ENCODE measurements around the gene DUS2.

The DUS2 gene

DNA sequence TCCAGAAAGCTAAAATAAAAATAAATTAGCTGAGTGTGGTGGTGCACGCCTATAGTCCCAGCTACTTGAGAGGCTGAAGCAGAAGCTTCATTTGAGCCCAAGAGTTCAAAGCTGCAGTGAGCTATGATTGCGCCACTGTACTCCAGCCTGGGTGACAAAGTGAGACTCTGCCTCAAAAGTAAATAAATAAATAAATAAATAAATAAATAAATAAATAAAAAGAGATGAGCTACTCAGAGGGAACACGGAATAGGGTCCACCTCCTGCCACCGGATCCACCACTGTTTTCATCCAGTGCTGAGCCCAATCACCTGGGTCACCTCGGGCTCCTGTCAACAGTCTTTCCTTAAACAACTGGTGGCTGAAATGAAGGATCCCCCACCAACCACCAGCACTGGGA is 36.1 kb upstream of the DUS2 start (continued):
- TF ChIP-seq ZNF37A (tag by site-specific recombination; IDR thresholded peaks at IDR 0.05) (no peak), ZNF843 (tag by site-specific recombination; IDR thresholded peaks at IDR 0.05) (no peak), ZNF146 (tag by site-specific recombination; IDR thresholded peaks at IDR 0.05) (no peak), ZNF404 (tag by site-specific recombination; IDR thresholded peaks at IDR 0.05) (0 out of 2 replicates have a peak, but pooled peaks have one; percentile 56), GLIS1 (tag by site-specific recombination; IDR thresholded peaks at IDR 0.05) (no peak), ZNF140 (tag by site-specific recombination; IDR thresholded peaks at IDR 0.05) (peak; percentile 80; the same call in 1 of the 2 replicates), ZNF600 (tag by site-specific recombination; IDR thresholded peaks at IDR 0.05) (no peak), ZNF701 (tag by site-specific recombination; IDR thresholded peaks at IDR 0.05) (no peak), ZBTB8A (tag by site-specific recombination; IDR thresholded peaks at IDR 0.05) (peak; percentile 59), GLIS2 (tag by site-specific recombination; IDR thresholded peaks at IDR 0.05) (no peak), ZNF677 (tag by site-specific recombination; IDR thresholded peaks at IDR 0.05) (no peak), ZNF549 (tag by site-specific recombination; IDR thresholded peaks at IDR 0.05) (no peak), ZNF24 (tag by site-specific recombination; IDR thresholded peaks at IDR 0.05) (no peak), ZNF426 (tag by site-specific recombination; IDR thresholded peaks at IDR 0.05) (peak; percentile 72), SP2 (tag by site-specific recombination; IDR thresholded peaks at IDR 0.05) (no peak)
- TF ChIP-seq, protein P1, sequence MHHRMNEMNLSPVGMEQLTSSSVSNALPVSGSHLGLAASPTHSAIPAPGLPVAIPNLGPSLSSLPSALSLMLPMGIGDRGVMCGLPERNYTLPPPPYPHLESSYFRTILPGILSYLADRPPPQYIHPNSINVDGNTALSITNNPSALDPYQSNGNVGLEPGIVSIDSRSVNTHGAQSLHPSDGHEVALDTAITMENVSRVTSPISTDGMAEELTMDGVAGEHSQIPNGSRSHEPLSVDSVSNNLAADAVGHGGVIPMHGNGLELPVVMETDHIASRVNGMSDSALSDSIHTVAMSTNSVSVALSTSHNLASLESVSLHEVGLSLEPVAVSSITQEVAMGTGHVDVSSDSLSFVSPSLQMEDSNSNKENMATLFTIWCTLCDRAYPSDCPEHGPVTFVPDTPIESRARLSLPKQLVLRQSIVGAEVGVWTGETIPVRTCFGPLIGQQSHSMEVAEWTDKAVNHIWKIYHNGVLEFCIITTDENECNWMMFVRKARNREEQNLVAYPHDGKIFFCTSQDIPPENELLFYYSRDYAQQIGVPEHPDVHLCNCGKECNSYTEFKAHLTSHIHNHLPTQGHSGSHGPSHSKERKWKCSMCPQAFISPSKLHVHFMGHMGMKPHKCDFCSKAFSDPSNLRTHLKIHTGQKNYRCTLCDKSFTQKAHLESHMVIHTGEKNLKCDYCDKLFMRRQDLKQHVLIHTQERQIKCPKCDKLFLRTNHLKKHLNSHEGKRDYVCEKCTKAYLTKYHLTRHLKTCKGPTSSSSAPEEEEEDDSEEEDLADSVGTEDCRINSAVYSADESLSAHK (tag by site-specific recombination; IDR thresholded peaks at IDR 0.05) = peak; percentile 31; the same call in 1 of the 2 replicates
- TF ChIP-seq, protein P2, sequence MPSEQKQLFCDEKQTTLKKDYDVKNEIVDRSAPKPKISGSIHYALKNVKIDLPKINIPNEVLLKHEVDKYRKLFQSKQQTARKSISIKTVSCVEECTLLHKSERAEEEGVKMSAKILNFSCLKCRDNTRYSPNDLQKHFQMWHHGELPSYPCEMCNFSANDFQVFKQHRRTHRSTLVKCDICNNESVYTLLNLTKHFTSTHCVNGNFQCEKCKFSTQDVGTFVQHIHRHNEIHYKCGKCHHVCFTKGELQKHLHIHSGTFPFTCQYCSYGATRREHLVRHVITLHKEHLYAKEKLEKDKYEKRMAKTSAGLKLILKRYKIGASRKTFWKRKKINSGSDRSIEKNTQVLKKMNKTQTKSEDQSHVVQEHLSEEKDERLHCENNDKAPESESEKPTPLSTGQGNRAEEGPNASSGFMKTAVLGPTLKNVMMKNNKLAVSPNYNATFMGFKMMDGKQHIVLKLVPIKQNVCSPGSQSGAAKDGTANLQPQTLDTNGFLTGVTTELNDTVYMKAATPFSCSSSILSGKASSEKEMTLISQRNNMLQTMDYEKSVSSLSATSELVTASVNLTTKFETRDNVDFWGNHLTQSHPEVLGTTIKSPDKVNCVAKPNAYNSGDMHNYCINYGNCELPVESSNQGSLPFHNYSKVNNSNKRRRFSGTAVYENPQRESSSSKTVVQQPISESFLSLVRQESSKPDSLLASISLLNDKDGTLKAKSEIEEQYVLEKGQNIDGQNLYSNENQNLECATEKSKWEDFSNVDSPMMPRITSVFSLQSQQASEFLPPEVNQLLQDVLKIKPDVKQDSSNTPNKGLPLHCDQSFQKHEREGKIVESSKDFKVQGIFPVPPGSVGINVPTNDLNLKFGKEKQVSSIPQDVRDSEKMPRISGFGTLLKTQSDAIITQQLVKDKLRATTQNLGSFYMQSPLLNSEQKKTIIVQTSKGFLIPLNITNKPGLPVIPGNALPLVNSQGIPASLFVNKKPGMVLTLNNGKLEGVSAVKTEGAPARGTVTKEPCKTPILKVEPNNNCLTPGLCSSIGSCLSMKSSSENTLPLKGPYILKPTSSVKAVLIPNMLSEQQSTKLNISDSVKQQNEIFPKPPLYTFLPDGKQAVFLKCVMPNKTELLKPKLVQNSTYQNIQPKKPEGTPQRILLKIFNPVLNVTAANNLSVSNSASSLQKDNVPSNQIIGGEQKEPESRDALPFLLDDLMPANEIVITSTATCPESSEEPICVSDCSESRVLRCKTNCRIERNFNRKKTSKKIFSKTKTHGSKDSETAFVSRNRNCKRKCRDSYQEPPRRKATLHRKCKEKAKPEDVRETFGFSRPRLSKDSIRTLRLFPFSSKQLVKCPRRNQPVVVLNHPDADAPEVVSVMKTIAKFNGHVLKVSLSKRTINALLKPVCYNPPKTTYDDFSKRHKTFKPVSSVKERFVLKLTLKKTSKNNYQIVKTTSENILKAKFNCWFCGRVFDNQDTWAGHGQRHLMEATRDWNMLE (tag by site-specific recombination; conservative IDR thresholded peaks at IDR 0.05; ENCODE audit: low read depth) = peak; percentile 84
- TF ChIP-seq, protein P3, sequence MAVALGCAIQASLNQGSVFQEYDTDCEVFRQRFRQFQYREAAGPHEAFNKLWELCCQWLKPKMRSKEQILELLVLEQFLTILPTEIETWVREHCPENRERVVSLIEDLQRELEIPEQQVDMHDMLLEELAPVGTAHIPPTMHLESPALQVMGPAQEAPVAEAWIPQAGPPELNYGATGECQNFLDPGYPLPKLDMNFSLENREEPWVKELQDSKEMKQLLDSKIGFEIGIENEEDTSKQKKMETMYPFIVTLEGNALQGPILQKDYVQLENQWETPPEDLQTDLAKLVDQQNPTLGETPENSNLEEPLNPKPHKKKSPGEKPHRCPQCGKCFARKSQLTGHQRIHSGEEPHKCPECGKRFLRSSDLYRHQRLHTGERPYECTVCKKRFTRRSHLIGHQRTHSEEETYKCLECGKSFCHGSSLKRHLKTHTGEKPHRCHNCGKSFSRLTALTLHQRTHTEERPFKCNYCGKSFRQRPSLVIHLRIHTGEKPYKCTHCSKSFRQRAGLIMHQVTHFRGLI (tag by site-specific recombination; IDR thresholded peaks at IDR 0.05) = no peak

DNA sequence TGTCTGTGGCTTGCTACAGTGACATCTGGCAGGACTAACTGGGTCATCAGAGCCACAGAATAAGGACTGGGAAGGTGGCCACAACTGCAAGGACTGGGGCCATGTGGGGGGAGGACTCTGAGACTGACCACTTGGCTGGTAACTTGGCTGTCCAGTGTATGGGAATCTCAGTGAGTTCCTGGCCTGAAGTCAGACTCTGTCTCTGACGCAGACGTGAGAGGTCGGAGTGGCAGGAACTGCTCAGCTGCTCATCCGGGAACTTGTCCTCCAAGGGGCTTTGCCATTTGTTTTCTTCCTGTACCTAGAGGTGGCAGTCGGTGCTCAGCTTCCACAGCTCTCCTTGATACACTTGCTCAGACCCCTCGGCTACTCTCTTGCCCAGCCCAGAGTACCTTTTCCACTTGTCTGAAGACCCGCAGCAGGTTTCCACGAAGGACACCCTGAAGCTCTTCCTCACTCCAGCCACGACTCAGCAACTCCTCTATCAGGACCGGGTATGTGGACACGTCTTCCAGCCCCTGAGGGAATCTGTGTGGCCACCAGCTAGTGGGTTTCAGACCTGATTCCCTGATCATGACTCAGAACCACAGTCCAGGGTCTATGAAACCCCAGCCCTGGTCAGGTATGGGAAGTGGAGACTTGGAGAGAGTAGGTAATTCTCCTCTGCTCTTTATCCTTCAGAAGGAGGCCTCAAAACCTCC is 35.5 kb upstream of the DUS2 start:
- CTCF ChIA-PET = interaction anchor here (0.6 to 1.3 kb wide), 2 partner anchors 52 to 59 kb away, joined by 4 read pairs; no protein-coding TSS in a partner anchor
- Histone ChIP-seq H3K36me3 (ENCODE audit: control insufficient read depth in 2 of 2, insufficient read depth in 1 of 2, low read length in 2 of 2) (no peaks in the 10 kb centered on the region), H3K4me3 (ENCODE audit: low read depth, low read length) (no peak overlapping the region), H3K27ac (ENCODE audit: extremely low read depth, low read depth, low read length) (no peak overlapping the region), H3K4me1 (ENCODE audit: control insufficient read depth, insufficient read depth, low read length) (no peaks in the 10 kb centered on the region), H3K9me3 (ENCODE audit: control insufficient read depth, insufficient read depth, low read depth, low read length) (no peaks in the 10 kb centered on the region)
- POLR2A ChIA-PET = interaction anchor here (0.8 kb wide), 1 partner anchor 21 kb away, joined by 3 read pairs; no protein-coding TSS in a partner anchor
- TF ChIP-seq IKZF3 (tag by site-specific recombination; IDR thresholded peaks at IDR 0.05) = no peak
- TF ChIP-seq ZNF266 (tag by site-specific recombination; IDR thresholded peaks at IDR 0.05; ENCODE audit: low read depth) = no peak
- TF ChIP-seq, protein P4, sequence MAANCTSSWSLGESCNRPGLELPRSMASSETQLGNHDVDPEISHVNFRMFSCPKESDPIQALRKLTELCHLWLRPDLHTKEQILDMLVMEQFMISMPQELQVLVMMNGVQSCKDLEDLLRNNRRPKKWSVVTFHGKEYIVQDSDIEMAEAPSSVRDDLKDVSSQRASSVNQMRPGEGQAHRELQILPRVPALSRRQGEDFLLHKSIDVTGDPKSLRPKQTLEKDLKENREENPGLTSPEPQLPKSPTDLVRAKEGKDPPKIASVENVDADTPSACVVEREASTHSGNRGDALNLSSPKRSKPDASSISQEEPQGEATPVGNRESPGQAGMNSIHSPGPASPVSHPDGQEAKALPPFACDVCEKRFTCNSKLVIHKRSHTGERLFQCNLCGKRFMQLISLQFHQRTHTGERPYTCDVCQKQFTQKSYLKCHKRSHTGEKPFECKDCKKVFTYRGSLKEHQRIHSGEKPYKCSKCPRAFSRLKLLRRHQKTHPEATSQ (tag by site-specific recombination; IDR thresholded peaks at IDR 0.05) = no peak
- no peak for TF ChIP-seq ZNF157 (tag by site-specific recombination; IDR thresholded peaks at IDR 0.05)
- TF ChIP-seq ZSCAN16 (tag by site-specific recombination; IDR thresholded peaks at IDR 0.05) = no peak
- TF ChIP-seq ZNF521 (tag by site-specific recombination; IDR thresholded peaks at IDR 0.05) = no peak
- TF ChIP-seq ZBTB20 (tag by site-specific recombination; IDR thresholded peaks at IDR 0.05) = no peak
- no peak for TF ChIP-seq RBAK (tag by site-specific recombination; IDR thresholded peaks at IDR 0.05)
- TF ChIP-seq ZNF677 (tag by site-specific recombination; IDR thresholded peaks at IDR 0.05) = no peak
- TF ChIP-seq ZNF514 (tag by site-specific recombination; IDR thresholded peaks at IDR 0.05) = no peak
- no peak for TF ChIP-seq ZFP41 (tag by site-specific recombination; IDR thresholded peaks at IDR 0.05; ENCODE audit: borderline replicate concordance)
